A549 (cell line): ENCODE results near the gene HMGCLL1.

Experiments used
- CBX8 ChIP-seq: fragments of 200-600 bp; sonication (generic); IDR thresholded peaks from 2 replicates; pipeline ENCODE4 v1.6.1; 2016
- CHD2 ChIP-seq: fragments of 150-350 bp; IDR thresholded peaks from 2 replicates; pipeline ENCODE4 v1.6.1; 2014; ENCODE audit warnings: low read length; ENCODE audit not compliant: partially characterized antibody
- HDAC2 ChIP-seq: fragments of 200-600 bp; sonication (generic); IDR thresholded peaks from 2 replicates; pipeline ENCODE4 v1.6.1; 2016
- JUN ChIP-seq, 2 experiments: fragments of >200 bp; sonication (Bioruptor Twin); formaldehyde crosslinking; IDR thresholded peaks; 2 replicates in 1 of 2; 3 replicates in 1 of 2; pipeline ENCODE4 v1.6.1; 2016 to 2017
- JUNB ChIP-seq: fragments of >200 bp; sonication (Bioruptor Twin); formaldehyde crosslinking; IDR thresholded peaks from 2 replicates; pipeline ENCODE4 v1.6.1; 2016
- KDM1A ChIP-seq: fragments of 200-600 bp; sonication (generic); IDR thresholded peaks from 2 replicates; pipeline ENCODE4 v1.6.1; 2016; ENCODE audit warnings: low read depth, mild to moderate bottlenecking
- MYC ChIP-seq: IDR thresholded peaks from 2 replicates; pipeline ENCODE4 v1.6.1; 2012; ENCODE audit warnings: mild to moderate bottlenecking, inconsistent platforms, low read length, improper control_type of control experiment, borderline replicate concordance
- POLR2A ChIP-seq: IDR thresholded peaks from 2 replicates; pipeline ENCODE4 v1.6.1; 2012; ENCODE audit warnings: mild to moderate bottlenecking, low read length
- POLR2AphosphoS2 ChIP-seq: conservative IDR thresholded peaks from 2 replicates; pipeline ENCODE4 v1.6.1; 2012; ENCODE audit warnings: low read length, improper control_type of control experiment, inconsistent platforms
- RAD21 ChIP-seq, 2 experiments: fragments of >200 bp in 1 of 2; sonication (Bioruptor Twin) in 1 of 2; formaldehyde crosslinking in 1 of 2; IDR thresholded peaks in 1 of 2; conservative IDR thresholded peaks in 1 of 2; 2 replicates in 1 of 2; 3 replicates in 1 of 2; pipeline ENCODE4 v1.6.1; 2012 to 2018; ENCODE audit warnings: inconsistent platforms in 1 of 2
- SMC3 ChIP-seq: fragments of >200 bp; sonication (Bioruptor Twin); formaldehyde crosslinking; IDR thresholded peaks from 3 replicates; pipeline ENCODE4 v1.6.1; 2018; ENCODE audit warnings: inconsistent platforms
- TF ChIP-seq, protein P1 (sequence below): fragments of 450-650 bp; IDR thresholded peaks from 2 replicates; pipeline ENCODE4 v1.6.1; 2014; ENCODE audit warnings: antibody characterized with exemption
- TF ChIP-seq, protein P2 (sequence below): fragments of >200 bp; sonication (Bioruptor Twin); formaldehyde crosslinking; IDR thresholded peaks from 3 replicates; pipeline ENCODE4 v1.5.1; 2016
- TF ChIP-seq, protein P3 (sequence below): IDR thresholded peaks from 2 replicates; pipeline ENCODE4 v1.6.1; 2012

DNA sequence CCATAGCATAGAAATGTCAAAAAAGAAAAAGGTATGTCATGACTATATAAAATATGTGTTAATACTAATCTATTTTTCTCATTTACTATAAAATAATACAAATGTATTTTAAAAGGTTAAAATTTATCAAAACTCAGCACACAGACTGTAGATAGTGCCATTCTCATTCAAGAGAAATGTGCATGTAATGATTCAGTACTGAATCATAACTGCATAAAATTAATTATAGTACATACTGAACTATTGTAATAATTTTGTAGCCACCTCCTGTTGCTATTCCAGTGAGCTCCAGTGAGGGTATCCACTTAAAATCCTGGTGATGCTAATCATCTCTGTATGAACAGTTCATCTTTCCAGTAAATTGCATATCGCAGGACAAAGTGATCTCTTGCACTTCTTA, 82.8 kb downstream of the HMGCLL1 start:
- TF ChIP-seq, protein P1, sequence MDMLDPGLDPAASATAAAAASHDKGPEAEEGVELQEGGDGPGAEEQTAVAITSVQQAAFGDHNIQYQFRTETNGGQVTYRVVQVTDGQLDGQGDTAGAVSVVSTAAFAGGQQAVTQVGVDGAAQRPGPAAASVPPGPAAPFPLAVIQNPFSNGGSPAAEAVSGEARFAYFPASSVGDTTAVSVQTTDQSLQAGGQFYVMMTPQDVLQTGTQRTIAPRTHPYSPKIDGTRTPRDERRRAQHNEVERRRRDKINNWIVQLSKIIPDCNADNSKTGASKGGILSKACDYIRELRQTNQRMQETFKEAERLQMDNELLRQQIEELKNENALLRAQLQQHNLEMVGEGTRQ, result no peak
- no peak for TF ChIP-seq HDAC2
- no peak for TF ChIP-seq CHD2
- no peak for TF ChIP-seq RAD21 (conservative IDR thresholded peaks at IDR 0.05 in 1 of 2, IDR thresholded peaks at IDR 0.05 in 1 of 2)
- no peak for TF ChIP-seq POLR2A
- no peak for TF ChIP-seq MYC
- TF ChIP-seq, protein P2, sequence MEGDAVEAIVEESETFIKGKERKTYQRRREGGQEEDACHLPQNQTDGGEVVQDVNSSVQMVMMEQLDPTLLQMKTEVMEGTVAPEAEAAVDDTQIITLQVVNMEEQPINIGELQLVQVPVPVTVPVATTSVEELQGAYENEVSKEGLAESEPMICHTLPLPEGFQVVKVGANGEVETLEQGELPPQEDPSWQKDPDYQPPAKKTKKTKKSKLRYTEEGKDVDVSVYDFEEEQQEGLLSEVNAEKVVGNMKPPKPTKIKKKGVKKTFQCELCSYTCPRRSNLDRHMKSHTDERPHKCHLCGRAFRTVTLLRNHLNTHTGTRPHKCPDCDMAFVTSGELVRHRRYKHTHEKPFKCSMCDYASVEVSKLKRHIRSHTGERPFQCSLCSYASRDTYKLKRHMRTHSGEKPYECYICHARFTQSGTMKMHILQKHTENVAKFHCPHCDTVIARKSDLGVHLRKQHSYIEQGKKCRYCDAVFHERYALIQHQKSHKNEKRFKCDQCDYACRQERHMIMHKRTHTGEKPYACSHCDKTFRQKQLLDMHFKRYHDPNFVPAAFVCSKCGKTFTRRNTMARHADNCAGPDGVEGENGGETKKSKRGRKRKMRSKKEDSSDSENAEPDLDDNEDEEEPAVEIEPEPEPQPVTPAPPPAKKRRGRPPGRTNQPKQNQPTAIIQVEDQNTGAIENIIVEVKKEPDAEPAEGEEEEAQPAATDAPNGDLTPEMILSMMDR, result no peak
- no peak for TF ChIP-seq CBX8
- no peak for TF ChIP-seq JUN (IDR thresholded peaks at IDR 0.05)
- no peak for TF ChIP-seq POLR2AphosphoS2
- TF ChIP-seq, protein P3, sequence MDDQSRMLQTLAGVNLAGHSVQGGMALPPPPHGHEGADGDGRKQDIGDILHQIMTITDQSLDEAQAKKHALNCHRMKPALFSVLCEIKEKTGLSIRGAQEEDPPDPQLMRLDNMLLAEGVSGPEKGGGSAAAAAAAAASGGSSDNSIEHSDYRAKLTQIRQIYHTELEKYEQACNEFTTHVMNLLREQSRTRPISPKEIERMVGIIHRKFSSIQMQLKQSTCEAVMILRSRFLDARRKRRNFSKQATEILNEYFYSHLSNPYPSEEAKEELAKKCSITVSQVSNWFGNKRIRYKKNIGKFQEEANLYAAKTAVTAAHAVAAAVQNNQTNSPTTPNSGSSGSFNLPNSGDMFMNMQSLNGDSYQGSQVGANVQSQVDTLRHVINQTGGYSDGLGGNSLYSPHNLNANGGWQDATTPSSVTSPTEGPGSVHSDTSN, result no peak
- TF ChIP-seq JUNB, result no peak
- no peak for TF ChIP-seq SMC3
- TF ChIP-seq KDM1A, result no peak
